SJSA1 (cell line): Measurements from ENCODE around the gene CACFD1. TPM values are rescaled to one million over a fixed set of nuclear protein-coding genes. Genes with fewer than 3 reads are reported as not detected.

Experiments used
- total RNA-seq: library from RNA; depleted of rRNA; stranded (reverse); fragments of >200 nt; shearing (Covaris generic); gene quantifications from 2 replicates; pipeline ENCODE4 v1.2.3, GENCODE V29; 2014; rRNA removed

CACFD1 gene
- total RNA-seq, 1 experiment from 2014 or later: 2.9 TPM

Other genes starting within 250 kb of the CACFD1 start
- not detected in 2 replicates for gene ABO, start 184.8 kb upstream of the CACFD1 start, total RNA-seq
- gene SURF6, start 123.8 kb upstream of the CACFD1 start, total RNA-seq: 15.5 and 29.0 TPM in 2 replicates
- 19.7 and 20.4 TPM in 2 replicates for gene MED22, start 111.8 kb upstream of the CACFD1 start, total RNA-seq
- 1,201 and 1,667 TPM in 2 replicates for gene RPL7A, start 111.8 kb upstream of the CACFD1 start, total RNA-seq
- 44.5 and 45.0 TPM in 2 replicates for gene SURF1, start 103.5 kb upstream of the CACFD1 start, total RNA-seq
- gene SURF2, start 103.4 kb upstream of the CACFD1 start, total RNA-seq: 16.5 and 19.6 TPM in 2 replicates
- gene SURF4, start 83.9 kb upstream of the CACFD1 start, total RNA-seq: 281 and 393 TPM in 2 replicates
- 0.63 TPM in 1 of 2 replicates, not detected in the other for gene STKLD1, start 83.6 kb upstream of the CACFD1 start, total RNA-seq
- gene REXO4, start 42.0 kb upstream of the CACFD1 start, total RNA-seq: 15.6 and 21.6 TPM in 2 replicates
- 0.24 and 0.88 TPM in 2 replicates for gene ADAMTS13, start 37.6 kb upstream of the CACFD1 start, total RNA-seq
- gene SLC2A6, start 19.1 kb downstream of the CACFD1 start, total RNA-seq: 22.6 and 25.0 TPM in 2 replicates
- not detected in 2 replicates for gene MYMK, start 65.0 kb downstream of the CACFD1 start, total RNA-seq
- gene ADAMTSL2, start 74.7 kb downstream of the CACFD1 start, total RNA-seq: not detected in 2 replicates
- not detected in 2 replicates for gene FAM163B, start 149.4 kb downstream of the CACFD1 start, total RNA-seq
- gene DBH, start 176.4 kb downstream of the CACFD1 start, total RNA-seq: not detected in 2 replicates